ENCODE results near the gene CSNK1D.

- no peak for TF ChIP-seq POLR2A (IDR thresholded peaks at IDR 0.05)
- no peak for TF ChIP-seq CTCF (IDR thresholded peaks at IDR 0.05)
Measured at GRCh38 chr17:82302568-82302963, 29.1 kb upstream of the CSNK1D start.

Measured in body of pancreas (tissue), 4 donors.